Endothelial cell (in vitro differentiated cells): ENCODE measurements around the gene CUX1. TPM values are rescaled to one million over a fixed set of nuclear protein-coding genes. Genes with fewer than 3 reads are reported as not detected.

Source experiments
- DNase-seq: peaks from one replicate; pipeline ENCODE4 v3.0.0; 2021; ENCODE audit warnings: low spot score
- H3K27ac Mint-ChIP-seq: one replicate; pipeline ENCODE4 v1.8.0; 2021; ENCODE audit warnings: mixed read lengths, inconsistent platforms; ENCODE audit not compliant: unreplicated experiment
- H3K27me3 Mint-ChIP-seq: one replicate; pipeline ENCODE4 v1.8.0; 2021; ENCODE audit warnings: mild to moderate bottlenecking, moderate library complexity, mixed read lengths, inconsistent platforms; ENCODE audit not compliant: unreplicated experiment
- H3K36me3 Mint-ChIP-seq: one replicate; pipeline ENCODE4 v1.8.0; 2021; ENCODE audit warnings: mild to moderate bottlenecking, low read depth, mixed read lengths, inconsistent platforms; ENCODE audit not compliant: unreplicated experiment
- H3K4me1 Mint-ChIP-seq: one replicate; pipeline ENCODE4 v1.8.0; 2021; ENCODE audit warnings: mild to moderate bottlenecking, mixed read lengths, inconsistent platforms; ENCODE audit not compliant: unreplicated experiment
- H3K4me3 Mint-ChIP-seq: one replicate; pipeline ENCODE4 v1.8.0; 2021; ENCODE audit warnings: mild to moderate bottlenecking, mixed read lengths, inconsistent platforms; ENCODE audit not compliant: unreplicated experiment
- H3K9me3 Mint-ChIP-seq: one replicate; pipeline ENCODE4 v1.8.0; 2021; ENCODE audit warnings: mixed read lengths, inconsistent platforms; ENCODE audit not compliant: unreplicated experiment
- CTCF ChIP-seq: fragments of 200-600 bp; sonication (generic); IDR thresholded peaks from one replicate; pipeline ENCODE4 v1.5.0; 2021; ENCODE audit warnings: antibody characterized with exemption; ENCODE audit not compliant: unreplicated experiment
- total RNA-seq: library from RNA; stranded (reverse); fragmentation: NEBNext Ultra II Directional; extraction: Animal tissue kit (Norgen Biotek cat#: 25700); gene quantifications from one replicate; pipeline ENCODE4 v1.2.1, GENCODE V29; 2021; ENCODE audit not compliant: unreplicated experiment

Gene CUX1
- total RNA-seq, 1 donor from 2014 or later = 43.7 TPM

GRCh38 chr7:102288285-102288930 lies 471.0 kb downstream of the CUX1 start:
- no peaks in the 10 kb centered on the region for H3K9me3 Mint-ChIP-seq
- H3K4me3 Mint-ChIP-seq = peak overlapping the region; percentile 56
- peaks cover 12% of the 10 kb centered on the region for H3K4me1 Mint-ChIP-seq
- H3K27ac Mint-ChIP-seq = no peak overlapping the region
- TF ChIP-seq CTCF = no peak
- no peak for DNase-seq
- no peaks in the 10 kb centered on the region for H3K36me3 Mint-ChIP-seq
- peaks cover 14% of the 10 kb centered on the region for H3K27me3 Mint-ChIP-seq

- Mint-ChIP-seq H3K36me3 (no peaks in the 10 kb centered on the region), H3K27ac (no peak overlapping the region), H3K27me3 (peaks cover 16% of the 10 kb centered on the region), H3K4me3 (no peak overlapping the region), H3K9me3 (no peaks in the 10 kb centered on the region), H3K4me1 (peaks cover 12% of the 10 kb centered on the region)
- no peak for DNase-seq
- no peak for TF ChIP-seq CTCF
Measured at GRCh38 chr7:102289057-102289456, 471.6 kb downstream of the CUX1 start.

GRCh38 chr7:102291056-102291915 lies 473.9 kb downstream of the CUX1 start:
- H3K9me3 Mint-ChIP-seq = no peaks in the 10 kb centered on the region
- no peak for DNase-seq
- peaks cover 6% of the 10 kb centered on the region for H3K4me1 Mint-ChIP-seq
- H3K4me3 Mint-ChIP-seq = no peak overlapping the region
- H3K36me3 Mint-ChIP-seq = no peaks in the 10 kb centered on the region
- no peak overlapping the region for H3K27ac Mint-ChIP-seq
- no peak for TF ChIP-seq CTCF
- peaks cover 11% of the 10 kb centered on the region for H3K27me3 Mint-ChIP-seq

- no peaks in the 10 kb centered on the region for H3K9me3 Mint-ChIP-seq
- no peak overlapping the region for H3K4me3 Mint-ChIP-seq
- TF ChIP-seq CTCF = no peak
- H3K36me3 Mint-ChIP-seq = no peaks in the 10 kb centered on the region
- H3K4me1 Mint-ChIP-seq = peaks cover 6% of the 10 kb centered on the region
- no peak overlapping the region for H3K27ac Mint-ChIP-seq
- peaks cover 11% of the 10 kb centered on the region for H3K27me3 Mint-ChIP-seq
- DNase-seq = no peak
Measured at GRCh38 chr7:102291916-102292267, 474.5 kb downstream of the CUX1 start.
